LNCAP (cell line): Measurements from ENCODE around the gene STXBP1.

Experiments
- TF ChIP-seq, protein P1 (sequence below): fragments of 450-650 bp; IDR thresholded peaks from 2 replicates; pipeline ENCODE4 v1.5.1; 2017; ENCODE audit warnings: mild to moderate bottlenecking

STXBP1 gene

DNA sequence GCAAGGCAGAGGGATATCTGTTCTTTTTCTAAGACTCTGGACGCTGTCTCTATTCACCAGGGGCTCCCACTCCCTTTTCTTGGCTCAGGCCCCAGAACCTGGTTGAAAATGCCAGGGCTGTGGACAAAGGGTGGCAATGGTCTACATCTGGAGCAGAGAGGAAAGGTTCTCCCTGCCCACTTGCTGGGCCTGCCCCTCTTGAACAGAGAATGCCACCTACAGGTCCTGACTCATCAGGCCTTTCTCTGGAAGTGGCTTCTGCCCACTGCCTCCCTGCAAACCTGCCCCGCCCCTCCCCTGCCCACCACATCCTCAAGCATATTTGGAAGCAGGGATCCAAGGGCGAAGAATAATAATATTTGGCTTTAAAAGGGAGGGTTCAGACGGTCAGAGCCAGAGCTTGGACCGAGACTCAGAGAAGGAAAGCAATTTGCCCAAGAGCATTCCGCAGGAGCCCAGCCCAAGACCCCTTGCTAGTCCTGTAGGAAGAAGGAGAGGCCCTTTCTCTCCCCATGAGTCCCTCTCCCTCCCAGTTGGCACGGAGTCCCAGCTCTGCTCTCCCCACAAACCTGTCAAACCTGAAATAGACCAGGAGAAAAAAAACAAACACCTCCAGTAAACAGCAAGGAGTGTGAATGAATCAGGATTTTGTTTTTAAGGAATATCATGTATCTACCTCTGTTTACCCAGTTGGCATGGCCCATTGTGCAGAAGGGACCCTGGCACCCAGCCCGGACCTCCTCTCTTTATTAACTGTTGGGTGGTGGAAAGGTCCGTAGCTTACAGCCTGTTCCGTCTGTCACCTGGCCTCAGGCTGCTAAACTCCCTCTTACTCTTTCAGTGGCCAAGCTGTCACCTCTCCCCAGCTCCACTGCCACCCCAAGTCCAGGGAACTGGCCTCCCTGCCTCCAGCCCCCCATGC, 37.7 kb upstream of the STXBP1 start:
- TF ChIP-seq, protein P1, sequence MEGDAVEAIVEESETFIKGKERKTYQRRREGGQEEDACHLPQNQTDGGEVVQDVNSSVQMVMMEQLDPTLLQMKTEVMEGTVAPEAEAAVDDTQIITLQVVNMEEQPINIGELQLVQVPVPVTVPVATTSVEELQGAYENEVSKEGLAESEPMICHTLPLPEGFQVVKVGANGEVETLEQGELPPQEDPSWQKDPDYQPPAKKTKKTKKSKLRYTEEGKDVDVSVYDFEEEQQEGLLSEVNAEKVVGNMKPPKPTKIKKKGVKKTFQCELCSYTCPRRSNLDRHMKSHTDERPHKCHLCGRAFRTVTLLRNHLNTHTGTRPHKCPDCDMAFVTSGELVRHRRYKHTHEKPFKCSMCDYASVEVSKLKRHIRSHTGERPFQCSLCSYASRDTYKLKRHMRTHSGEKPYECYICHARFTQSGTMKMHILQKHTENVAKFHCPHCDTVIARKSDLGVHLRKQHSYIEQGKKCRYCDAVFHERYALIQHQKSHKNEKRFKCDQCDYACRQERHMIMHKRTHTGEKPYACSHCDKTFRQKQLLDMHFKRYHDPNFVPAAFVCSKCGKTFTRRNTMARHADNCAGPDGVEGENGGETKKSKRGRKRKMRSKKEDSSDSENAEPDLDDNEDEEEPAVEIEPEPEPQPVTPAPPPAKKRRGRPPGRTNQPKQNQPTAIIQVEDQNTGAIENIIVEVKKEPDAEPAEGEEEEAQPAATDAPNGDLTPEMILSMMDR = no peak

DNA sequence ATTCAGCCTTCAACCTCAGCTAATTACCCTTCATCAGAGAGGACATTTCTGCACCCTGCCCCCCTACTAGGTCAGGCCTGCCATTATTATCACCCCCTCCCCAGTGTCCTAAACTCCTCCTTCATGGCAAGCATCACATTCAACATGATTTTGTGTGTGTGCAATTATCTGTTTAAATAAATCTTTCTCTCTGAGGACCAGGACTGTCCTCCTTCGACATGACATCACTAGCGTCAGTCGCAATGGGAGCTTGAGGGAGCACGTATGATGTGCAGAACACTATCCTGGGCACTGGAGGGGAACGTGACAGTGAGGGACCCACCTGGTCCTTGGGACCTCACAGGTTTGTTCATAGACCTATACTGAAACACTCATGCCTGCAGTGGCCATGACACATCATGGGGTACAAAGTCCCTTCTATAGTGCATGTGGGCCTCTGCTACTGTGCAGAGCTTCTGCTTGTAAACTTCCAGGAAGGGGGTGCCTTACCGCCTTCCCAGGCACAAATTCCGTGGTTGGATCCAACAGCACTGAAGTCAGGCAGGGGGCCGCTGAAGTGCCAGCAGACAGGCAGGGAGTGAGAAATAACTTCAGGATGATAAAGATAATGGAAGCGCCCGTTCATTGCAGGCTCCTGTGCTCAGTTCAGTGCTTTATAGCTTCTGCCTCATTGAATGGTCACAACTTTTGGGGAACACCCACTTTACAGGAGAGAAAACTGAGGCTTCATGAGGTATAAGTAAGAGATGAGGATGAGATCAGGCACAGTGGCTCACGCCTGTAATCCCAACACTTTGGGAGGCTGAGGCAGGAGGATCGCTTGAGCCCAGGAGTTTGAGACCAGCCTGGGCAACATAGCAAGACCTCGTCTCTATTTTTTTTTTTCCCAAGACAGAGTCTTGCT, 36.0 kb upstream of the STXBP1 start:
- TF ChIP-seq, protein P1 = no peak

DNA sequence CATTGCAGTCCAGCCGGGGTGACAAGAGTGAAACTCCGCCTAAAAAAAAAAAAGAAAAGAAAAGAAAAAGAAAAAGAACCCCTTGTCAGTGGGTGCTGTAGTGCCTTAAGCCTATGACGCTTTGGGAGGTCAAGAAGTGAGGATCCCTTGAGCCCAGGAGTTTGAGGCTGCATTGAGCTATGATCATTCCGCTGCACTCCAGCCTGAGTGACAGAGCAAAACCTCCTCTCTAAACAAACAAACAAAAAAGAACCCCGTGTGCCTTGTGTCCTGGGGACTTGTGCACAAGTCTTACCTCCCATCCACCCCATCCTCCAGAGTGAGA, 33.5 kb upstream of the STXBP1 start:
- TF ChIP-seq, protein P1 = no peak

DNA sequence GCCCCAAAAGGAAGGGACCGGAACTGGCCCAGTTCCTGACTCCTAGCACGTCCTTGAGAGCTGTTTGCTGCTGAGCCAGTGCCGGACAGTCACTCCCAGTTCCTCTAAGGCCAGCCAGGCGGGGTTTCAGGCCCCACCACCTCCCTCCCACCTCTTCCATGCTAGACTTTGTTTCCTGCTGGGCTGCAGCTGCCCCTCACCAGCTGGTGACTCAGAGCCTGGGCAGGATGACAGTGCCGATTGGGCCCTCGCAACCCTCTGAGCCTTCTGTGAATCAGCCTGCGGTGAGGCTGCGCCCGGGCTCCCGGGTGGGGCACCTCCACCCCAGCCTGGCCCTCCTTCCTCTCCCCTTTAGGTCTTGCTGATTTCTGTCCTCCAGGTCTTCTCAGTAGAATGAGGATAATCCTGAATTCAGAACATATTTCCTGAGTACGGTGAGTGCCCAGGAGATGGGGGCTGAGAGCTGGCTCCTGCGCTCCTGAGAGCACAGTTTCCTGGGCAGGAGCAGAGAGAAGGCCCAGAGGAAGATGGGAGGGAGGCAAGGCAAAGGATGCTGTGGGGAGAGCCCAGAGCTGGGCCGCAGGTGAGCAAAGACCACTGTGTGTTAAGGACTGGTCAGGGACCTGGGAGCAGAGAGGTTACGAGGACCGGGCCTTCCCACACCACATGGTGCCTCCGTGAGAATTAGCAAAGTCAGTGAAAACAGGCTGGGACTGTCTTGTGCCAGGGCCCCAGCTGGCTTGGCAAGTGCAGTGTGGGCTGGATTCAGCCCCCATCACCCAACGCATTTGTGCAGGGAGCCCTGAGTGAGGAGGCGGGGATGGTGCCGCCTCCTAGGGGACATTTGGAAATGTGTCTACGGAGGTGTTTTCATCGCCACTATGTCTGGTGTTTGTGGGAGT, 32.9 kb upstream of the STXBP1 start:
- TF ChIP-seq, protein P1 = no peak; the same call in 1 of the 2 replicates

DNA sequence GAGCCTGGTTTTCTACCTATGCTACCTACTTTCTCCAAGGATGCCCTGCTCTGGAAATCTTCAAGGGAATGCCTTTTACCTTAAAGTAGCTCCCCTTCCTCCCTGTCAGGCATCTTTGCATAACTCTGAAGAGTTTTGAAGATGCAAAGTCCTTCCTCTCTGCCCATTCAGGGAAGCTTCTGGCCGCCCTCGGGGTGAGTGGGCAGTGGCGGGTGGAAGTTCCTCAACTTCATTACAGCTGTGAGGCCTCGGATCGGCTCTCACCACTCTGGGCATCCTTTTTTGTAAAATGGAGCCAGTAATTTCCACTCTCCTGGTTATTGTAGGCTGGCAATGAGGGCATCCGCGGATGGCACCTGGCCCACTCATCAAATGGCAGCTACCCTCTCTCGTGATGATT, 31.7 kb upstream of the STXBP1 start:
- TF ChIP-seq, protein P1 = no peak

DNA sequence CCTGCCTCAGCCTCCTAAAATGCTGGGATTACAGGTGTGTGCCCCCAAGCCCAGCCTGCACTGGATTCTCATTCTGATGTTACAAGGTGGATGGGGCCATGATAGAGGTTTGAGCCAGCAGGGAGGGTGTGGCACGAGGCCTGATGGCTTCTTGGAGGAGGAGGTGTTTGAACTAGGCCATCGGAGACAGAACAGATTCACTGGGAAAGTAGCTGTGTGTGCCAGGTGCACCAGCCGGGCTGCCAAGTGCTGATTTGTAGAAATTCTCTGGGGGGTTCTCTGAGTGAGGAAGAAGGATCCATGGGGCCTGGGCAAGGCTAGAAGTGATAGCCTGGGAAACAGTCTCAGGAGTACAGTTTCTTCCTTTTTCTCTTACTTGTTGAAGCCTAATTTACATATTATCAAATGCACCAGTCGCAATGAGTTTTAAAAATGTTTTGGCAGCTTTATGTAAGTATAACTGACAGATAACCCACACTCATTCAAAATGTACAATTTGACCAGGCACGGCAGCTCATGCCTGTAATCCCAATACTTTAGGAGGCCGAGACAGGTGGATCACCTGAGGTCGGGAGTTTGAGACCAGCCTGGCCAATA, 31.1 kb upstream of the STXBP1 start:
- TF ChIP-seq, protein P1 = no peak
